ENCODE data around the gene FEZF2.

- TF ChIP-seq CTCF (IDR thresholded peaks at IDR 0.05; ENCODE audit: low read length) = no peak
- no peak for TF ChIP-seq EZH2 (IDR thresholded peaks at IDR 0.05; ENCODE audit: borderline replicate concordance, low read length)
These were observed 40.3 kb upstream of the FEZF2 start for GRCh38 chr3:62413687-62414086.

Data from OCI-LY1 (cell line).